Measurements from ENCODE around the gene PCYT2.

PCYT2 gene

GRCh38 chr17:81903415-81903831 lies 7.8 kb downstream of the PCYT2 start:
- no peak for TF ChIP-seq CTCF (IDR thresholded peaks at IDR 0.05; ENCODE audit: low read depth, low read length)
- DNase-seq (ENCODE audit: extremely low read depth, low read depth): no peak

DNA sequence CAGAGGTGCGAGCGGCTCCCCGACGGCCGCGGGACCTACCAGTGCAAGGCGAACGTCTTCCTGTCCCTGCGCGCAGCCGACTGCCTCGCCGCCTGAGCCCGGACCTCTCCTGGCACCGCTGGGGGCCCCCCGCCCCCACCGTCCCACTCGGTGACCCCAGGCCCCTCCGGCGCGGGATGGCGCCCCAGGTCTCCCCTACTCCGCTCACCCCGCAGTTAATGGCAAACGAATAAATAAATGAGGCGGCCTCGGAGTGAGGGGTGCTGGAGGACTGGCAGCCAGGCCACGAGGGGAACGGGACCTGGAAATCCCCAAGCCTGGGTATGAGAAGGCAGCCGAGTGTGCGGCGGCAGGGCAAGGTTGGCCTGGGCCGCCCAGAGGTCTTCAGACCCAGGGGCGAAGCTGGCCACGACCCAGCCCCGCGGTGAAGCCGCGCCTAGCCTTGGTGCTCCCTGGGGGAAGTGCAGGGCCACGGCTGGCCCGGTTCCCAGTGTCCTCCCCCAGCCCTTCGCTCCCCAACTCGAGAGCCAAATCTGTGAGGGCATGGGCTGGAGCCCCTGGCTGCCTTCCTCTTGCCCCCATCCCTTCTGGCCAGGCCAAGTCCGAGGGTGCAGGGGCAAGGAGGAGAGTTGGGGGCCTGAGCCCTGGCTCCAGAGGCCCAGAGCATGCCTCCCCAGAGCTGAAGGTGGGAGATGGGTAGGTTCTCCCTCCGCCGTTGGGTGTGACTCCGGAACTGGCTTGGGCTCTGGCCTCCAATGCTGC lies 8.4 kb downstream of the PCYT2 start:
- DNase-seq (ENCODE audit: extremely low read depth, low read depth): no peak
- TF ChIP-seq CTCF (IDR thresholded peaks at IDR 0.05; ENCODE audit: low read depth, low read length): no peak

GRCh38 chr17:81902023-81902652 lies 9.1 kb downstream of the PCYT2 start, which contains the start of gene NPB:
Gene NPB (plus strand): TSS chr17:81902238. CDS start chr17:81902278, 40 bp downstream.
- DNase-seq (ENCODE audit: extremely low read depth, low read depth): no peak
- TF ChIP-seq CTCF (IDR thresholded peaks at IDR 0.05; ENCODE audit: low read depth, low read length): no peak

DNA sequence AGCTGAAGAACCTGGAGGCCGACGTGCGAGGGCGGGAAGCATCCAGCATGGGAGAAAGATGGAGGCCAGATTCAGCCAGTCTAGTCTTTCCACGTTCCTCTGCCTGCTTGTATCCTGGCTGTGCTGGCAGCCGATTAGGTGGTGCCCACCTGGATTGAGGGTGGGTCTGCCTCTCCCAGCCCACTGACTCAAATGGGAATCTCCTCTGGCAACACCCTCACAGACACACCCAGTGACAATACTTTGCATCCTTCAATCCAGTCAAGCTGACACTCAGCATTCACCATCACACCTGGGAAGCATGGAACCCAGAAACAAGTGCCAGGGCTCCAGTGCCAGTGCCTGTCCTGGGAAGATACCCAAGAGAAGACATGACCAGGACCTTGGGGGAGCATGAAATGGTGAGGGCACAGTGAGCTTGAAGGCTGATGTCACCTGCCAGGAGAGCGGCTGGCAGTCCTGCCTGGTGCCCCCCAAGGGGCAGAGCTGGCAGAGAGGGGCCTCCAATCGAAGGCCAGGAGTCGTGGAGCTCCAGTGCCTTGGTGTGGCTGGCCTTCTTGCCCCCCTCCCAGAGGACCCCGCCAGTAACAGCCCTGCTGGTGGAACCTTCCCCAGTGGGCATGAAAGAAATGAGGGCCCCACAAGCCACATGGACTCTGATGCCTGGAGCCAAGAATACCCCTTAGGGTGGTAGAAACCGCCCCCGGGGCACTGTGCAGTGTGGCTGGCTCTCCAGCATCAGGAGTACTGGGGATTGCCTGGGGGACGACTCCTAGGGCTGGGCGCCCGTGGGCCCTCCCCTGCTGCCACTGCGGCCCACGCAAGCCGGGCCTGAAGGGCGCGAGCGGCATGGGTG lies 9.8 kb downstream of the PCYT2 start:
- no peak for TF ChIP-seq CTCF (IDR thresholded peaks at IDR 0.05; ENCODE audit: low read depth, low read length)
- no peak for DNase-seq (ENCODE audit: extremely low read depth, low read depth)

DNA sequence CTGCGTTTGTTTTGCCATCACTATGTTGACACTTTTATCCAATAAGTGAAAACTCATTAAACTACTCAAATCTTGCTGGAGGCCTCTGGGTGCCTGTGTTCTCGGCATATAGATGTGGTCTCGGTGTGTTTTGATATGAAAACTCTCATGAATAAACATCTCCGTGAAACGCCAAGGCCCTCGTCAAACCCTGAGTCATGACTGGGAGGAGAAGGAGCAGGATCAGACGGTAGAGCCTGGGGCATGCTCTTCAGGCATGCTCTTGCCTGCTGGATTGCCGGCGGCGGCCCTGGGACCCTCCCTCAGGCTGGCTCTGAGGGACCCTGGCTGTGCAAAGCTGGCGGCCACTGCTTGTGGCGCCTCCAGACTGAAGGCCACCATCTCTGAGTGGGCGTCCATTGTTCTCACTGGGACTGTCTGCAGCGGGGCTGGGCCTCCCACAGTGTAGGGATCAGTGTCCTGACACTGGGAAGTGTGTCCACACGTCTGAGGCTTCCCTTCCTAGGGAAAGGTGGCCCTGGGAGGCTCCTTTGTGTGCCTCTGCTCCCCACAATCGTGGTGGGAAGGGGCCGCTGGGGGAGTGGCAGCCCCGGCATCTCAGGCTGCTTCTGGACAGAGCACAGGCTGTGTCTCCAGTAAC lies 10.9 kb downstream of the PCYT2 start:
- DNase-seq (ENCODE audit: extremely low read depth, low read depth): no peak
- no peak for TF ChIP-seq CTCF (IDR thresholded peaks at IDR 0.05; ENCODE audit: low read depth, low read length)

DNA sequence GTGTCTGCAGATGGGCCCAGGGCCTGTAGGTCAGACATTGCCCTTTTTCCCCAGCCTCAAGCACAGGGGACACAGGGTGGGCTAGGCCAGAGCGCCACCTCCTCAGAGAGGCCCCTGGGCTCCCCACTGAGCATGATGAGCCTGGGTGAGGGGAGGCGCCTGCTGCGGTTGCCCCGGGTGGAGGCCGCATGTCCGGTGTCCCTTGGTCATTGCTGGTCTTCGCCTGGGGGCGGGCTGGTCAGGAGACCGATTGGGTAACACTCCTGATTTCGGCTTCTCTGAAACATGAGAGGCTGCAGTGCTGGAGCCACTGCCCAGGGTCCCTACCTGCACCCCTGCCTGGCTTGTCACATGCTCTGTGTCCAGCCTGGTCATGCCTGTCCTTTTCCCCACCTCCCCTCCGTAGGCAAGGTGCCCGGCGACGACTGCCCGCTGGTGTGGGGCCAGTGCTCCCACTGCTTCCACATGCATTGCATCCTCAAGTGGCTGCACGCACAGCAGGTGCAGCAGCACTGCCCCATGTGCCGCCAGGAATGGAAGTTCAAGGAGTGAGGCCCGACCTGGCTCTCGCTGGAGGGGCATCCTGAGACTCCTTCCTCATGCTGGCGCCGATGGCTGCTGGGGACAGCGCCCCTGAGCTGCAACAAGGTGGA lies 11.6 kb downstream of the PCYT2 start:
- no peak for TF ChIP-seq CTCF (IDR thresholded peaks at IDR 0.05; ENCODE audit: low read depth, low read length)
- no peak for DNase-seq (ENCODE audit: extremely low read depth, low read depth)

Data from AG09319 (cell line).